ENCODE data around the gene ANKRD55.

Gene ANKRD55

DNA sequence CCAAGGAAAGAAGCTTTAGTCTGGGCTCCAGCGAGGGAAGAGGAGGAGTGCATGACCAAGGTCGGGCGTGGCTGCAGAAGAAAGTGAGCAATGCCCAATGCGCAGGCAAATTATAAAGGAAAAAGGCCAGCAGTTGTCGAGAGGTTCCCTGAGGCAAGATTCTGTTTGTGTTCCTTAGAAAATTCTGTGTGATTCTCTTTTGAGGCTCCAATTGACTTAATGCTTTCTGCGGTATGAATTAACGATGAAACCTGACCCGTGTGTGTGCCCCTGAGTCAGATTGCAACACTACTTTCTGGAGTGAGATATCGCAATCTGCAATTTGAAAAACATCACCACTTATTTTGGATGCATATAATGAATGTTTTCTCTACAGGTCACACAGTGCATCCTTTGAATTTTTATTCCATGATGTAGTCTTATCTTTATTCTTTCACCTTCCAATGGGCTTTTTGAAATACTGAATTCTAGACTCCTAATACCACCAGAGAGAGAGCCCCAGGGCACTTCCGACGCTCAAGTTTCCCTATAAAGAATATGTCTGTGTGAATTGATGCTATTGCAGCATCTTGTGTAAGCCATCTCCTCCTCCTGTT is 120.5 kb downstream of the ANKRD55 start:
- Histone ChIP-seq H3K9ac (ENCODE audit: low read depth, low read length, poor library complexity) (no peak overlapping the region), H2BK15ac (ENCODE audit: low read length) (no peak overlapping the region), H3K27me3 (ENCODE audit: control insufficient read depth in 3 of 3, insufficient read depth in 3 of 3, low read depth in 1 of 3, low read length in 3 of 3) (no peaks in the 10 kb centered on the region), H3K4ac (ENCODE audit: low read length) (no peak overlapping the region), H2BK5ac (ENCODE audit: low read length) (no peak overlapping the region), H3K9me3 (replicated peaks in 1 of 2; ENCODE audit: control insufficient read depth in 2 of 2, insufficient read depth in 1 of 2, low read depth in 1 of 2, low read length in 2 of 2) (no peaks in the 10 kb centered on the region), H2AK5ac (ENCODE audit: low read depth, low read length) (no peak overlapping the region), H2BK12ac (ENCODE audit: low read length) (no peak overlapping the region), H3K36me3 (replicated peaks in 1 of 2; ENCODE audit: control insufficient read depth in 2 of 2, insufficient read depth in 2 of 2, low read length in 2 of 2) (no peaks in the 10 kb centered on the region), H2AFZ (ENCODE audit: low read length) (peak overlapping the region; percentile 3), H4K91ac (ENCODE audit: low read depth, low read length, poor library complexity) (no peak overlapping the region), H3K14ac (ENCODE audit: low read length) (no peak overlapping the region), H3K79me1 (ENCODE audit: low read depth, low read length) (no peaks in the 10 kb centered on the region), H4K8ac (ENCODE audit: low read depth, low read length) (no peak overlapping the region), H3K4me2 (ENCODE audit: insufficient read depth, low read length, poor library complexity, severe bottlenecking) (no peak overlapping the region), H3K27ac (replicated peaks; ENCODE audit: low read length) (no peak overlapping the region), H3K4me1 (ENCODE audit: control insufficient read depth in 2 of 2, insufficient read depth in 1 of 2, low read depth in 1 of 2, low read length in 2 of 2) (peaks cover 3 to 6% of the 10 kb centered on the region in 2 donors), H2BK120ac (ENCODE audit: low read depth, low read length) (no peak overlapping the region), H3K23ac (ENCODE audit: low read depth, low read length, poor library complexity) (no peak overlapping the region), H3K18ac (ENCODE audit: low read length) (no peak overlapping the region), H3K4me3 (ENCODE audit: low read length in 2 of 2) (no peak overlapping the region)
- no CpG with 5 or more reads among the region's 11 CpGs for WGBS, 2 donors (ENCODE audit: extremely low coverage in 2 of 2, insufficient read length in 2 of 2, insufficient replicate concordance in 1 of 2)
- no peak for DNase-seq (ENCODE audit: low spot score)

DNA sequence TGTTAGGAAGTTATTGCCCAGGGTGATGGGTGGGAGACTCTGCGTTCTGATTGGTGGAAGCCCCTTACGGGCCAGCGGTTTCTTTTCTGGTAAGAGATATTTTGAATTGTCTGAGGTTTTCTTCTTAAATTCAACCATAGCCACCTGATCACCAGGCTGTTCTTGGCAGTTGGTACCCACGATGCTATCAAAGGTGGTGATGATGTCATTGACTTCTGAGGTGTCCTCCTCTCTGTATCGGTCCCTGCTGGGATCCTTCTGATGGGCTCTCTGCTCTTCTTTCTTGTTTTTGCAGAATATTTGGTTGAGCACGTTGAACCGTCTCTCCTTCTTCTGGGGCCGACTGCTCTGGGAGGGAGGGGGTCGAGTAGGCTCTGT is 121.7 kb downstream of the ANKRD55 start:
- Histone ChIP-seq H3K14ac (ENCODE audit: low read length) (no peak overlapping the region), H3K36me3 (replicated peaks in 1 of 2; ENCODE audit: control insufficient read depth in 2 of 2, insufficient read depth in 2 of 2, low read length in 2 of 2) (no peaks in the 10 kb centered on the region), H3K4ac (ENCODE audit: low read length) (no peak overlapping the region), H2BK15ac (ENCODE audit: low read length) (no peak overlapping the region), H3K27ac (replicated peaks; ENCODE audit: low read length) (no peak overlapping the region), H3K18ac (ENCODE audit: low read length) (no peak overlapping the region), H3K4me2 (ENCODE audit: insufficient read depth, low read length, poor library complexity, severe bottlenecking) (no peak overlapping the region), H3K4me3 (ENCODE audit: low read length in 2 of 2) (no peak overlapping the region), H3K9me3 (replicated peaks in 1 of 2; ENCODE audit: control insufficient read depth in 2 of 2, insufficient read depth in 1 of 2, low read depth in 1 of 2, low read length in 2 of 2) (no peaks in the 10 kb centered on the region), H2BK12ac (ENCODE audit: low read length) (no peak overlapping the region), H4K91ac (ENCODE audit: low read depth, low read length, poor library complexity) (no peak overlapping the region), H3K9ac (ENCODE audit: low read depth, low read length, poor library complexity) (no peak overlapping the region), H2BK120ac (ENCODE audit: low read depth, low read length) (no peak overlapping the region), H2AK5ac (ENCODE audit: low read depth, low read length) (no peak overlapping the region), H3K4me1 (ENCODE audit: control insufficient read depth in 2 of 2, insufficient read depth in 1 of 2, low read depth in 1 of 2, low read length in 2 of 2) (no peaks in the 10 kb centered on the region), H2AFZ (ENCODE audit: low read length) (no peak overlapping the region), H3K27me3 (ENCODE audit: control insufficient read depth in 3 of 3, insufficient read depth in 3 of 3, low read depth in 1 of 3, low read length in 3 of 3) (no peaks in the 10 kb centered on the region), H3K23ac (ENCODE audit: low read depth, low read length, poor library complexity) (no peak overlapping the region), H4K8ac (ENCODE audit: low read depth, low read length) (no peak overlapping the region), H3K79me1 (ENCODE audit: low read depth, low read length) (no peaks in the 10 kb centered on the region), H2BK5ac (ENCODE audit: low read length) (no peak overlapping the region)
- DNase-seq (ENCODE audit: low spot score), result no peak
- WGBS, 2 donors (ENCODE audit: extremely low coverage in 2 of 2, insufficient read length in 2 of 2, insufficient replicate concordance in 1 of 2), result no CpG with 5 or more reads among the region's 9 CpGs

GRCh38 chr5:56110646-56111403 is 122.3 kb downstream of the ANKRD55 start:
- no peaks in the 10 kb centered on the region for H3K27me3 ChIP-seq (ENCODE audit: control insufficient read depth in 3 of 3, insufficient read depth in 3 of 3, low read depth in 1 of 3, low read length in 3 of 3)
- H2BK5ac ChIP-seq (ENCODE audit: low read length), result no peak overlapping the region
- H2AFZ ChIP-seq (ENCODE audit: low read length), result no peak overlapping the region
- WGBS, 2 donors (ENCODE audit: extremely low coverage in 2 of 2, insufficient read length in 2 of 2, insufficient replicate concordance in 1 of 2), result no CpG with 5 or more reads among the region's 6 CpGs
- H4K8ac ChIP-seq (ENCODE audit: low read depth, low read length), result no peak overlapping the region
- no peak overlapping the region for H3K18ac ChIP-seq (ENCODE audit: low read length)
- H3K4me2 ChIP-seq (ENCODE audit: insufficient read depth, low read length, poor library complexity, severe bottlenecking), result no peak overlapping the region
- no peak for DNase-seq (ENCODE audit: low spot score)
- no peaks in the 10 kb centered on the region for H3K9me3 ChIP-seq (replicated peaks in 1 of 2; ENCODE audit: control insufficient read depth in 2 of 2, insufficient read depth in 1 of 2, low read depth in 1 of 2, low read length in 2 of 2)
- no peak overlapping the region for H3K14ac ChIP-seq (ENCODE audit: low read length)
- H2BK120ac ChIP-seq (ENCODE audit: low read depth, low read length), result no peak overlapping the region
- H3K4me1 ChIP-seq (ENCODE audit: control insufficient read depth in 2 of 2, insufficient read depth in 1 of 2, low read depth in 1 of 2, low read length in 2 of 2), result no peaks in the 10 kb centered on the region
- no peak overlapping the region for H3K4me3 ChIP-seq (ENCODE audit: low read length in 2 of 2)
- H2BK15ac ChIP-seq (ENCODE audit: low read length), result no peak overlapping the region
- H3K23ac ChIP-seq (ENCODE audit: low read depth, low read length, poor library complexity), result no peak overlapping the region
- H3K36me3 ChIP-seq (replicated peaks in 1 of 2; ENCODE audit: control insufficient read depth in 2 of 2, insufficient read depth in 2 of 2, low read length in 2 of 2), result no peaks in the 10 kb centered on the region
- H2AK5ac ChIP-seq (ENCODE audit: low read depth, low read length), result no peak overlapping the region
- H3K79me1 ChIP-seq (ENCODE audit: low read depth, low read length), result no peaks in the 10 kb centered on the region
- H3K9ac ChIP-seq (ENCODE audit: low read depth, low read length, poor library complexity), result no peak overlapping the region
- no peak overlapping the region for H3K4ac ChIP-seq (ENCODE audit: low read length)
- H2BK12ac ChIP-seq (ENCODE audit: low read length), result no peak overlapping the region
- no peak overlapping the region for H3K27ac ChIP-seq (replicated peaks; ENCODE audit: low read length)
- no peak overlapping the region for H4K91ac ChIP-seq (ENCODE audit: low read depth, low read length, poor library complexity)

- Histone ChIP-seq H3K18ac (ENCODE audit: low read length) (no peak overlapping the region), H2BK5ac (ENCODE audit: low read length) (no peak overlapping the region), H3K23ac (ENCODE audit: low read depth, low read length, poor library complexity) (no peak overlapping the region), H3K4me3 (ENCODE audit: low read length in 2 of 2) (no peak overlapping the region), H2AK5ac (ENCODE audit: low read depth, low read length) (no peak overlapping the region), H3K4me1 (ENCODE audit: control insufficient read depth in 2 of 2, insufficient read depth in 1 of 2, low read depth in 1 of 2, low read length in 2 of 2) (no peaks in the 10 kb centered on the region), H3K27me3 (ENCODE audit: control insufficient read depth in 3 of 3, insufficient read depth in 3 of 3, low read depth in 1 of 3, low read length in 3 of 3) (no peaks in the 10 kb centered on the region), H2BK12ac (ENCODE audit: low read length) (no peak overlapping the region), H2BK15ac (ENCODE audit: low read length) (no peak overlapping the region), H3K4ac (ENCODE audit: low read length) (no peak overlapping the region), H3K4me2 (ENCODE audit: insufficient read depth, low read length, poor library complexity, severe bottlenecking) (no peak overlapping the region), H4K8ac (ENCODE audit: low read depth, low read length) (no peak overlapping the region), H3K36me3 (replicated peaks in 1 of 2; ENCODE audit: control insufficient read depth in 2 of 2, insufficient read depth in 2 of 2, low read length in 2 of 2) (no peaks in the 10 kb centered on the region), H3K9ac (ENCODE audit: low read depth, low read length, poor library complexity) (no peak overlapping the region), H3K79me1 (ENCODE audit: low read depth, low read length) (no peaks in the 10 kb centered on the region), H3K9me3 (replicated peaks in 1 of 2; ENCODE audit: control insufficient read depth in 2 of 2, insufficient read depth in 1 of 2, low read depth in 1 of 2, low read length in 2 of 2) (no peaks in the 10 kb centered on the region), H2AFZ (ENCODE audit: low read length) (no peak overlapping the region), H2BK120ac (ENCODE audit: low read depth, low read length) (no peak overlapping the region), H3K27ac (replicated peaks; ENCODE audit: low read length) (no peak overlapping the region), H3K14ac (ENCODE audit: low read length) (no peak overlapping the region), H4K91ac (ENCODE audit: low read depth, low read length, poor library complexity) (no peak overlapping the region)
- DNase-seq (ENCODE audit: low spot score), result no peak
- WGBS, 2 donors (ENCODE audit: extremely low coverage in 2 of 2, insufficient read length in 2 of 2, insufficient replicate concordance in 1 of 2), result no CpG with 5 or more reads among the region's 3 CpGs
Observed at GRCh38 chr5:56108246-56108645, 124.9 kb downstream of the ANKRD55 start.
